ENCODE results near the gene CDK8. TPM values are rescaled to one million over a fixed set of nuclear protein-coding genes. Genes with fewer than 3 reads are reported as not detected.

The CDK8 gene
- total RNA-seq, 1 experiment from 2014 or later: 14.5 TPM

- H3F3A ChIP-seq (ENCODE audit: low read length, unreplicated experiment): no peaks in the 10 kb centered on the region
Observed at GRCh38 chr13:26300140-26300539, 46.2 kb downstream of the CDK8 start.

GRCh38 chr13:26305676-26306075 lies 51.7 kb downstream of the CDK8 start:
- DNase-seq: no peak
- ChIA-PET POLR2A (ENCODE audit: unreplicated experiment) (no interaction called here), CTCF (no interaction called here)
- H2AFZ ChIP-seq (ENCODE audit: low read length): no peak overlapping the region
- intact Hi-C loops (cut with micrococcal nuclease): loop anchor here (10.0 kb wide), 1 partner anchor 51 kb away; the partner anchor contains the start of gene CDK8
- no peak for ATAC-seq
- no peak overlapping the region for H3K27ac ChIP-seq (ENCODE audit: low read length)
- H3K36me3 ChIP-seq (ENCODE audit: low read depth, low read length): no peaks in the 10 kb centered on the region
- no peaks in the 10 kb centered on the region for H3K9me3 ChIP-seq (ENCODE audit: low read length)
- H4K20me1 ChIP-seq (ENCODE audit: low read length): no peaks in the 10 kb centered on the region
- peaks cover 65% of the 10 kb centered on the region for H3K79me2 ChIP-seq (ENCODE audit: low read length)
- H3K9ac ChIP-seq (ENCODE audit: low read length): no peak overlapping the region
- H3K9me2 ChIP-seq (replicated peaks; ENCODE audit: low read length): no peaks in the 10 kb centered on the region
- no peaks in the 10 kb centered on the region for H3F3A ChIP-seq (ENCODE audit: low read length, unreplicated experiment)
- H3K27me3 ChIP-seq (ENCODE audit: low read length): no peaks in the 10 kb centered on the region
- H3K4me2 ChIP-seq (ENCODE audit: low read length): no peak overlapping the region
- BruUV-seq (replicated peaks): no TSS peak
- no peak for TF ChIP-seq EZH2phosphoT487 (IDR thresholded peaks at IDR 0.05; ENCODE audit: borderline replicate concordance, low read length)
- no peak for TF ChIP-seq CTCF (conservative IDR thresholded peaks at IDR 0.05; ENCODE audit: low read depth, low read length)
- TF ChIP-seq EZH2 (IDR thresholded peaks at IDR 0.05; ENCODE audit: low read length, unreplicated experiment): no peak
- H3K4me3 ChIP-seq (ENCODE audit: low read length): no peak overlapping the region
- H3K4me1 ChIP-seq (ENCODE audit: insufficient read depth, low read length): 0 out of 2 replicates have a peak, but pooled peaks cover 1% of the 10 kb centered on the region

More at GRCh38 chr13:26300140-26300539, 46.2 kb downstream of the CDK8 start:
- H3K4me1 ChIP-seq (ENCODE audit: insufficient read depth, low read length): peaks cover 26% of the 10 kb centered on the region
- no peak overlapping the region for H2AFZ ChIP-seq (ENCODE audit: low read length)
- ChIA-PET CTCF (interaction anchor here (0.6 kb wide), 1 partner anchor 60 kb away, joined by 3 read pairs; no protein-coding TSS in a partner anchor), POLR2A (ENCODE audit: unreplicated experiment) (no interaction called here)
- DNase-seq (peak; percentile 60), ATAC-seq (peak; percentile 35)
- no peaks in the 10 kb centered on the region for H3K27me3 ChIP-seq (ENCODE audit: low read length)
- intact Hi-C loops (cut with micrococcal nuclease): loop anchor here (10.0 kb wide), 1 partner anchor 45 kb away; the partner anchor contains the start of gene CDK8
- H3K9ac ChIP-seq (ENCODE audit: low read length): no peak overlapping the region
- no peak overlapping the region for H3K4me2 ChIP-seq (ENCODE audit: low read length)
- no peak for TF ChIP-seq EZH2 (IDR thresholded peaks at IDR 0.05; ENCODE audit: low read length, unreplicated experiment)
- TF ChIP-seq EZH2phosphoT487 (IDR thresholded peaks at IDR 0.05; ENCODE audit: borderline replicate concordance, low read length): no peak
- no peak for TF ChIP-seq CTCF (conservative IDR thresholded peaks at IDR 0.05; ENCODE audit: low read depth, low read length)
- H4K20me1 ChIP-seq (ENCODE audit: low read length): no peaks in the 10 kb centered on the region
- H3K27ac ChIP-seq (ENCODE audit: low read length): peak overlapping the region; percentile 19; the same call in 1 of the 2 replicates
- no peaks in the 10 kb centered on the region for H3K36me3 ChIP-seq (ENCODE audit: low read depth, low read length)
- H3K9me3 ChIP-seq (ENCODE audit: low read length): no peaks in the 10 kb centered on the region
- no TSS peak for BruUV-seq (replicated peaks)
- peaks cover 78% of the 10 kb centered on the region for H3K79me2 ChIP-seq (ENCODE audit: low read length)
- H3K4me3 ChIP-seq (ENCODE audit: low read length): no peak overlapping the region
- H3K9me2 ChIP-seq (replicated peaks; ENCODE audit: low read length): no peaks in the 10 kb centered on the region

- ChIA-PET CTCF (no interaction called here), POLR2A (ENCODE audit: unreplicated experiment) (no interaction called here)
- Histone ChIP-seq H4K20me1 (ENCODE audit: low read length) (no peaks in the 10 kb centered on the region), H3K4me1 (ENCODE audit: insufficient read depth, low read length) (no peaks in the 10 kb centered on the region), H3K27ac (ENCODE audit: low read length) (no peak overlapping the region), H2AFZ (ENCODE audit: low read length) (no peak overlapping the region), H3F3A (ENCODE audit: low read length, unreplicated experiment) (no peaks in the 10 kb centered on the region), H3K4me2 (ENCODE audit: low read length) (no peak overlapping the region), H3K9me3 (ENCODE audit: low read length) (no peaks in the 10 kb centered on the region), H3K9ac (ENCODE audit: low read length) (no peak overlapping the region), H3K9me2 (replicated peaks; ENCODE audit: low read length) (no peaks in the 10 kb centered on the region), H3K27me3 (ENCODE audit: low read length) (no peaks in the 10 kb centered on the region), H3K79me2 (ENCODE audit: low read length) (peaks cover 47% of the 10 kb centered on the region), H3K4me3 (ENCODE audit: low read length) (no peak overlapping the region), H3K36me3 (ENCODE audit: low read depth, low read length) (no peaks in the 10 kb centered on the region)
- intact Hi-C loops (cut with micrococcal nuclease): loop anchor here (10.0 kb wide), 1 partner anchor 53 kb away; the partner anchor contains the start of gene CDK8
- no peak for ATAC-seq
- no TSS peak for BruUV-seq (replicated peaks)
- DNase-seq: no peak
- TF ChIP-seq CTCF (conservative IDR thresholded peaks at IDR 0.05; ENCODE audit: low read depth, low read length) (no peak), EZH2 (IDR thresholded peaks at IDR 0.05; ENCODE audit: low read length, unreplicated experiment) (no peak), EZH2phosphoT487 (IDR thresholded peaks at IDR 0.05; ENCODE audit: borderline replicate concordance, low read length) (no peak)
Observed at GRCh38 chr13:26307701-26308100, 53.8 kb downstream of the CDK8 start.

Measured in PC-3 (cell line).